ENCODE measurements around the gene EXOC2. TPM values are rescaled to one million over a fixed set of nuclear protein-coding genes. Genes with fewer than 3 reads are reported as not detected.

The EXOC2 gene
- total RNA-seq, 4 donors from 2014 or later, result 20.9 to 28.5 (median 24.6) TPM

GRCh38 chr6:494394-494793 lies 198.5 kb downstream of the EXOC2 start:
- Histone ChIP-seq H3K27me3 (no peaks in the 10 kb centered on the region), H3K36me3 (peaks cover 12 to 70% (median 21%) of the 10 kb centered on the region in 4 donors), H3K4me3 (no peak overlapping the region), H3K27ac (replicated peaks in 1 of 4) (no peak overlapping the region), H3K4me1 (no peaks in the 10 kb centered on the region), H3K9me3 (no peaks in the 10 kb centered on the region)
- intact Hi-C loops (cut with DNase I), result no loop called here
- DNase-seq (ENCODE audit: extremely low spot score), result no peak
- 91% methylated on average over 5 of the region's 5 CpGs for WGBS
- TF ChIP-seq POLR2A (IDR thresholded peaks at IDR 0.05; ENCODE audit: low read depth), result no peak

GRCh38 chr6:493840-494239 lies 199.1 kb downstream of the EXOC2 start:
- peaks cover 10 to 70% (median 23%) of the 10 kb centered on the region in 4 donors for H3K36me3 ChIP-seq
- intact Hi-C loops (cut with DNase I), result no loop called here
- no peaks in the 10 kb centered on the region for H3K4me1 ChIP-seq
- no peaks in the 10 kb centered on the region for H3K27me3 ChIP-seq
- 81% methylated on average over 6 of the region's 6 CpGs for WGBS
- DNase-seq (ENCODE audit: extremely low spot score), result no peak
- H3K9me3 ChIP-seq, result no peaks in the 10 kb centered on the region
- no peak overlapping the region for H3K27ac ChIP-seq (replicated peaks in 1 of 4)
- H3K4me3 ChIP-seq, result no peak overlapping the region
- TF ChIP-seq EP300 (IDR thresholded peaks at IDR 0.05) (no peak), CTCF (IDR thresholded peaks at IDR 0.05) (no peak), POLR2A (IDR thresholded peaks at IDR 0.05; ENCODE audit: low read depth) (no peak), POLR2AphosphoS5 (IDR thresholded peaks at IDR 0.05) (no peak)

DNA sequence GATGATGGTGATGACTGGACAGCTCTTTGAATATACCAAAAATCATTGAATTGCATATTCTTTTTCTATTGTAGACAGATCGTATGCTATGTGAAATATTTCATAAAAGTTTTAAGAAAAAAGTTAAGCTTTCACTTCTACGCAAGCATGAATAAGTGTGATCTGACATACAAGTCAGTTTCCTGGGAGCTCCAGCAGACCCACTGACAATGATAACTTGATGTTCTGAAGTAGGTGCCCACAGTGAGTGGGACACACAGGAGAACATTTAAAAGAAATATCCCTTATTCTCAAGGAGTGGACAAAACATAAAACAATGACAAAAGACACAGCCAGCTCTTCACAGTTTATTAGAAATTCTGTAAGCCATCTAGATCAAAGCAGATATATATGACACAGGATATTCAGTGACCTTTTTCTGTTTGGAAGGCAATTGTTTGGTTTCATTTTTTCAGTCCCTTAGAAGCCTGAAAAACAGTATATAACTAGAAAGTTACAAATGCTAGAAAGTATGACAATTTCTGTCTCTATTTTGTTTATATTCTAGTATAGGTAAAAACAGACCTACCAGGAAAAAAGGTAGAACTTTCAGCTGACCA lies 200.0 kb downstream of the EXOC2 start:
- WGBS, result 97% methylated on average over 2 of the region's 2 CpGs
- DNase-seq (ENCODE audit: extremely low spot score), result no peak
- peaks cover 16 to 75% (median 30%) of the 10 kb centered on the region in 4 donors for H3K36me3 ChIP-seq

GRCh38 chr6:492178-492577 lies 200.8 kb downstream of the EXOC2 start:
- intact Hi-C loops (cut with DNase I), result no loop called here
- no peaks in the 10 kb centered on the region for H3K27me3 ChIP-seq
- no peak overlapping the region for H3K4me3 ChIP-seq
- no peaks in the 10 kb centered on the region for H3K9me3 ChIP-seq
- no peak overlapping the region for H3K27ac ChIP-seq (replicated peaks in 1 of 4)
- DNase-seq (ENCODE audit: extremely low spot score), result no peak
- H3K4me1 ChIP-seq, result no peaks in the 10 kb centered on the region
- H3K36me3 ChIP-seq, result peaks cover 17 to 79% (median 32%) of the 10 kb centered on the region in 4 donors
- TF ChIP-seq POLR2AphosphoS5 (IDR thresholded peaks at IDR 0.05) (no peak), POLR2A (IDR thresholded peaks at IDR 0.05; ENCODE audit: low read depth) (no peak), EP300 (IDR thresholded peaks at IDR 0.05) (no peak), CTCF (IDR thresholded peaks at IDR 0.05) (no peak)
- WGBS, result 95% methylated on average over 5 of the region's 5 CpGs

More for the DNA sequence above, 200.0 kb downstream of the EXOC2 start:
- Histone ChIP-seq H3K9me3 (no peaks in the 10 kb centered on the region), H3K27ac (replicated peaks in 1 of 4) (no peak overlapping the region), H3K27me3 (no peaks in the 10 kb centered on the region), H3K4me1 (no peaks in the 10 kb centered on the region), H3K4me3 (no peak overlapping the region)
- TF ChIP-seq POLR2AphosphoS5 (IDR thresholded peaks at IDR 0.05), result no peak
- no peak for TF ChIP-seq POLR2A (IDR thresholded peaks at IDR 0.05; ENCODE audit: low read depth)
- TF ChIP-seq EP300 (IDR thresholded peaks at IDR 0.05), result no peak
- no peak for TF ChIP-seq CTCF (IDR thresholded peaks at IDR 0.05)
- intact Hi-C loops (cut with DNase I), result no loop called here

- no peak for TF ChIP-seq CTCF (IDR thresholded peaks at IDR 0.05)
- no peak for TF ChIP-seq POLR2A (IDR thresholded peaks at IDR 0.05; ENCODE audit: low read depth)
- TF ChIP-seq EP300 (IDR thresholded peaks at IDR 0.05), result no peak
- TF ChIP-seq POLR2AphosphoS5 (IDR thresholded peaks at IDR 0.05), result no peak
- Histone ChIP-seq H3K36me3 (peaks cover 17 to 79% (median 29%) of the 10 kb centered on the region in 4 donors), H3K27ac (replicated peaks in 1 of 4) (no peak overlapping the region), H3K4me1 (no peaks in the 10 kb centered on the region), H3K9me3 (no peaks in the 10 kb centered on the region), H3K4me3 (no peak overlapping the region), H3K27me3 (no peaks in the 10 kb centered on the region)
- intact Hi-C loops (cut with DNase I), result no loop called here
- no peak for DNase-seq (ENCODE audit: extremely low spot score)
- WGBS, result 77% methylated on average over 6 of the region's 6 CpGs
Measured at GRCh38 chr6:491233-491632, 201.7 kb downstream of the EXOC2 start.

Data from esophagus muscularis mucosa (tissue), 4 donors.